Tibial nerve (tissue), 4 donors: ENCODE results near the gene SPTLC2. TPM values are rescaled to one million over a fixed set of nuclear protein-coding genes. Genes with fewer than 3 reads are reported as not detected.

Experiments used
- DNase-seq, 2 donors: peaks; one replicate each; pipeline ENCODE4 v3.0.0-alpha.2; 2019; ENCODE audit warnings: low spot score in 2 of 2
- H3K27ac ChIP-seq, 4 donors: fragments of 200-600 bp; sonication (generic) in 3 of 4; one replicate each; pipeline ENCODE4 v1.5.1; 2017 to 2019; ENCODE audit warnings: mild to moderate bottlenecking in 1 of 4
- H3K27me3 ChIP-seq, 2 donors: fragments of 200-600 bp; sonication (generic) in 1 of 2; one replicate each; pipeline versions ENCODE4 v1.5.1 to v1.6.0; 2017 to 2019
- H3K36me3 ChIP-seq, 3 donors: fragments of 200-600 bp; sonication (generic); one replicate each; pipeline ENCODE4 v1.5.1; 2018 to 2019
- H3K4me1 ChIP-seq, 4 donors: fragments of 200-600 bp; sonication (generic) in 3 of 4; one replicate each; pipeline ENCODE4 v1.5.1; 2017 to 2019
- H3K4me3 ChIP-seq, 4 donors: fragments of 200-600 bp; sonication (generic) in 3 of 4; one replicate each; pipeline ENCODE4 v1.5.1; 2017 to 2019; ENCODE audit warnings: mild to moderate bottlenecking in 1 of 4, moderate library complexity in 1 of 4
- H3K9me3 ChIP-seq, 4 donors: fragments of 200-600 bp; sonication (generic) in 3 of 4; one replicate each; pipeline ENCODE4 v1.5.1; 2017 to 2019
- CTCF ChIP-seq, 5 experiments: fragments of 200-600 bp in 3 of 5; fragments of 450-650 bp in 2 of 5; sonication (generic) in 3 of 5; IDR thresholded peaks; one replicate each; pipeline ENCODE4 v1.5.1; 2016 to 2019; ENCODE audit warnings: antibody characterized with exemption in 5 of 5, mild to moderate bottlenecking in 3 of 5, moderate library complexity in 2 of 5
- EP300 ChIP-seq, 2 donors: sonication (generic); formaldehyde crosslinking; IDR thresholded peaks; one replicate each; pipeline ENCODE4 v1.6.1; 2017; ENCODE audit warnings: antibody characterized with exemption in 2 of 2, mild to moderate bottlenecking in 1 of 2
- POLR2A ChIP-seq, 2 donors: fragments of 450-650 bp; IDR thresholded peaks; one replicate each; pipeline ENCODE4 v1.6.1; 2017; ENCODE audit warnings: antibody characterized with exemption in 2 of 2, mild to moderate bottlenecking in 2 of 2, moderate library complexity in 2 of 2
- WGBS, 2 donors: methylation state at CpG; one replicate each; pipeline ENCODE4 v1.1.5; 2018; 5-methylcytosine and 5-hydroxymethylcytosine counted together
- small RNA-seq: library from RNA; depleted of rRNA; stranded (forward); fragments of <200 nt; gene quantifications from one replicate; pipeline ENCODE3, GENCODE V24; 2016
- total RNA-seq, 4 donors: library from RNA; depleted of rRNA; stranded (reverse); fragments of >200 nt; gene quantifications; one replicate each; pipeline ENCODE4 v1.1.0, GENCODE V29; 2016

The SPTLC2 gene
- total RNA-seq, 4 donors from 2014 or later, result 25.5 to 45.2 (median 29.7) TPM

- H3K36me3 ChIP-seq, result peaks cover 0 to 40% (median 4%) of the 10 kb centered on the region in 3 donors
- H3K27me3 ChIP-seq, result no peaks in the 10 kb centered on the region
- H3K4me1 ChIP-seq, result peaks cover 0 to 40% (median 17%) of the 10 kb centered on the region in 4 donors
- no peak for DNase-seq
- H3K9me3 ChIP-seq, result no peaks in the 10 kb centered on the region
- no peak for TF ChIP-seq CTCF (IDR thresholded peaks at IDR 0.05)
- peak in 1 of 2 donors; percentile 54 for TF ChIP-seq POLR2A (IDR thresholded peaks at IDR 0.05)
- TF ChIP-seq EP300 (IDR thresholded peaks at IDR 0.05), result no peak
- H3K4me3 ChIP-seq, result peak overlapping the region; percentile 89 to 98 (median 92)
- WGBS, 2 donors, result 0% methylated on average over 18 of the region's 18 CpGs
- H3K27ac ChIP-seq, result peak overlapping the region; percentile 92 to 98 (median 98)
These were observed 159.3 kb downstream of the SPTLC2 start for GRCh38 chr14:77457115-77457521.

Small RNAs within 50 kb of the gene (small RNA-seq; reads per million reads assigned to genes)
- gene COX6CP11 (not detected), gene RF00404 (not detected), gene RN7SL587P (not detected)

Other genes with a start within 250 kb of the SPTLC2 start
- gene TMED8, start 239.5 kb downstream of the SPTLC2 start, total RNA-seq, result 10 to 100 TPM; 11.7 to 14.0 (median 12.4) TPM
- gene SAMD15, start 239.3 kb downstream of the SPTLC2 start, total RNA-seq, result 1 to 10 TPM in 3 of 4 donors, not detected in 1; 1.1 to 3.1 (median 1.5) TPM
- 1 to 10 TPM in 1 of 4 donors, not detected in 3; 9.0 TPM for gene NOXRED1, start 193.1 kb downstream of the SPTLC2 start, total RNA-seq
- gene VIPAS39, start 159.0 kb downstream of the SPTLC2 start, total RNA-seq, result 10 to 100 TPM; 10.5 to 24.0 (median 16.2) TPM
- 100 to 1,000 TPM in 2 of 4 donors, 10 to 100 TPM in 2; 58.5 to 146 (median 102) TPM for gene AHSA1, start 158.5 kb downstream of the SPTLC2 start, total RNA-seq
- under 1 TPM in 1 of 4 donors, not detected in 3; 0.44 TPM for gene ISM2, start 117.8 kb downstream of the SPTLC2 start, total RNA-seq
- 10 to 100 TPM in 3 of 4 donors, 1 to 10 TPM in 1; 9.6 to 17.0 (median 13.1) TPM for gene ALKBH1, start 91.4 kb upstream of the SPTLC2 start, total RNA-seq
- 100 to 1,000 TPM; 156 to 262 (median 218) TPM for gene SLIRP, start 91.5 kb upstream of the SPTLC2 start, total RNA-seq
- 10 to 100 TPM; 39.8 to 68.4 (median 43.0) TPM for gene SNW1, start 144.5 kb upstream of the SPTLC2 start, total RNA-seq
- gene ADCK1, start 183.5 kb upstream of the SPTLC2 start, total RNA-seq, result 1 to 10 TPM; 4.4 to 9.4 (median 7.5) TPM